ENCODE measurements around the gene CALR.
"Not testable (repeated sequence)": the region's sequence is repeated elsewhere in the genome, so short reads cannot be mapped to it uniquely, and the experiment has no call there.

The CALR gene

DNA sequence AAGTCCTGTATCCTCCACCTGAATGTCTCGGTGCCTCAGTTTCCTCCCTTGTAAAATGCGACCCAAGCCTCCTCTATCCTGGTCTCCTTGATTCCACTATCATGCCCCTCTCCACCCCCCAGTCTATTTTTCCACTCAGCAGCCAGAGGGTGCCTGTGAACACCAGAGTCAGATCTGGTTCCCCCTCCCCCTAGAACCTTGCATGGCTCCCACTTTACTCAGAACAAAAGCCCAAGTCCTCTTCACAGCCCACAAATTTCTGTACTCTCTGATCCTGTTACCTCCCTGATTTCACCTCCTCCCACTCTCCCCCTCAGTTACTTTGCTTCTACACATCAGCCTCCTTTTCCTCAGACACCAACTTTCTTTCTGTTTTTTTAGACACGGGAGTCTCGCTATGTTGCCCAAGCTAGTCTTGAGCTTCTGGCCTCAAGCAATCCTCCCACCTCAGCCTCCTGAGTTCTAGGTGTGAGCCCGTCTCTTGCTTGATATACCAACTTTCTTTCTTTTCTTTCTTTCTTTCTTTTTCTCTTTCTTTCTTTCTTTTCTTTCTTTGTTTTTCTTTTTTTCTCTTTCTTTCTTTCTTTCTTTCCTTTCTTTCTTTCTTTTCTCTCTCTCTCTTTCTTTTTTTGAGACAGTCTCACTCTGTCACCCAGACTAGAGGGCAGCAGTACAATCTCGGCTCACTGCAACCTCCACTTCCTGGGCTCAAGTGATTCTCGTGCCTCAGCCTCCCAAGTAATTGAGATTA lies 31.8 kb downstream of the CALR start:
- H3K4me1 ChIP-seq, result peaks cover 3% of the 10 kb centered on the region
- H3K9me3 ChIP-seq, result no peaks in the 10 kb centered on the region
- H3K27me3 ChIP-seq (ENCODE audit: low read depth), result no peaks in the 10 kb centered on the region
- in situ Hi-C loops (cut with MboI; ENCODE audit: low sequenced_read_pairs), result loop anchor here (10.0 kb wide), 1 partner anchor 295 kb away; no protein-coding TSS in a partner anchor
- DNase-seq (ENCODE audit: low spot score in 2 of 2), result no peak
- no peaks in the 10 kb centered on the region for H3K36me3 ChIP-seq (replicated peaks)
- H3K4me3 ChIP-seq, result no peak overlapping the region

DNA sequence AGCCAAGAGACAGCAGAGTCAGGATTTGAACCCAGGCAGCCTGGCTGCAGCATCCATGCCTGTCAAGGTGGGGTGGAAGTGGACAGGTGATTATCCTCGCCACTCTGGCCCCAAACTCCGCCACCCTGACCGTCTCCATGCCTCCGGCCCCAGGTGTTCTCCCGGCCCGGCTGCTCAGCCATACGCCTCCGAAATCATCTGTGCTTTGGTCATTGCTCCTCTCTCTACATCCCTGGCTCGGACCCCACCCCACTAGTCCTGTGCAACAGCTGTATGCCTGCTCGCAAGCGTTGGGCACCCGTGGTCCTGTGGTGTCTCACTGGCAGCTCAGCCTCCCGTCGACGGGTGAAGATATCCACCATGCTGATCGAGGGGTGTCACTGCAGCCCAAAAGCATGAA lies 34.8 kb downstream of the CALR start:
- in situ Hi-C loops (cut with MboI; ENCODE audit: low sequenced_read_pairs), result loop anchor here (10.0 kb wide), 1 partner anchor 292 kb away; no protein-coding TSS in a partner anchor
- H3K36me3 ChIP-seq (replicated peaks), result no peaks in the 10 kb centered on the region

DNA sequence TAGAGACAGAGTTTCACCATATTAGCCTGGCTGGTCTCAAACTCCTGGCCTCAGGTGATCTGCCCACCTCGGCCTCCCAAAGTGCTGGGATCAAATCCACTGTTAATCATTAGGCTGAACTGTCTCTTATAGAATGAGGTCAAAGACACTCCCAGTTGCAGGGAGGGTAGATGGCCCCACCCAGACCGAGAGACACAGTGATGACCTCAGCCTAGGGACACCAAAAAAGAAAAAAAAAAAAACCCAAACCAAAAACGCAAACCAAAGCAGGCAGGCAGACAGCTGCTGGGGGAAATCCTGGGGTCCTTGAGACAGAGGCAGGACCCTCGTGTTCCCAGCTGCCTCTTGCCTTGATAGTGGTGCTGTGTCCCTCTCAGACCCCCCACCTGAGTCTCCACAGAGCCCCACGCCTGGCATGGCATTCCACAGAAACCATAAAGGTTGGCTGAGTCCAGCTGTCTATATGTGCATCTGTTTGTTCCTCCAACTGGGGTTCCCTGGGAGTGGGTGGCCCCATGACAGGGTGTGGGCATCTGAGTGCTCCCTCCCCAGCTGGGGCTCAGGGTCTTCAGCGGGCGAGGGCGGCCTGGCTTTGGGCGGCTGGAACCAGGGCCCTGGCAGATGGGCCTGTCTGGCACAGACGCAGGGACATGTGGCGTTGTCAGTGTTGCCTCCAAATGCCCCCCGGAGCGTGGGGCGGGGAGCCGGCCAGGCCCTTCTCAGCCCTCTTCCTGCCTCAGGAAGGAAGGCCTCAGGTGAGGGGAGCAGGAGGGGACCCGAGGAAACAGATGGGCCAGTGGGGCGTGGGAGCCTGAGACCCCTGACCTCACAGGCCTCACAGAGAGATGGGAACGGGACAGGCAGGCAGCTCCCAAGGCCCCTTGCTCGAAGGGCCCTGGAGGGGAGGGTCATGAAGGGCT lies 36.2 kb downstream of the CALR start:
- H3K36me3 ChIP-seq (replicated peaks), result no peaks in the 10 kb centered on the region
- in situ Hi-C loops (cut with MboI; ENCODE audit: low sequenced_read_pairs), result loop anchor here (5.0 to 25.0 kb wide), 3 partner anchors 118 to 613 kb away; no protein-coding TSS in a partner anchor
- no peaks in the 10 kb centered on the region for H3K27me3 ChIP-seq (ENCODE audit: low read depth)
- no peak for DNase-seq (ENCODE audit: low spot score in 2 of 2)
- H3K4me1 ChIP-seq, result no peaks in the 10 kb centered on the region
- no peaks in the 10 kb centered on the region for H3K9me3 ChIP-seq
- H3K4me3 ChIP-seq, result no peak overlapping the region

More for the DNA sequence above, 34.8 kb downstream of the CALR start:
- no peak for DNase-seq (ENCODE audit: low spot score in 2 of 2)
- H3K4me1 ChIP-seq, result no peaks in the 10 kb centered on the region
- H3K27me3 ChIP-seq (ENCODE audit: low read depth), result no peaks in the 10 kb centered on the region
- H3K4me3 ChIP-seq, result no peak overlapping the region
- H3K9me3 ChIP-seq, result no peaks in the 10 kb centered on the region

DNA sequence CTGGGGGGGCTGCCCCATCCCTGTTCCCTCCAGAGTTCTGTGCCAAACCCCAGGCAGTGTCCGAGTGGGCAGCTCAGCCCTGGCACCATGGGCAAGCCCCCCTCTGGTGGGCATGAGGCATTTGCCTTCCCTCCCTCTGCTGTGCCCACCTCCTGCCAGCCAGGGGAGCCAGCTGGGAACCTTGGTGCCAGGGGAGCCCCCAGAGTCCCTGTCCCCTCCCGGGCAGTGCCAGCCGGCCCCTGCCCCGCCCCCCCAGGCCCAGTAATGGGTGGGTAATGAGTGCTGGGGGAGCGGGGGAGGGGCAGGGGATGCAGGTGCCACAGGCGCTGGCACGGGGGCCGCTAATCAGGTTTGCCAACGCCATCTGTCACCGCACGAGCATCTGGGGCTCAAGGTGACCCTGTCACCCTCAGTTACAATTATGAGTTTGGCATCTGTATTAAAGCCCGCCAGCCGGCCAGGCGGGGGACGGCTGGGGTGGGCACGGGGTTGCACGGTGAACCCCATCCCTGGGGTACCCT lies 36.9 kb downstream of the CALR start:
- in situ Hi-C loops (cut with MboI; ENCODE audit: low sequenced_read_pairs), result loop anchor here (5.0 to 25.0 kb wide), 3 partner anchors 117 to 612 kb away; no protein-coding TSS in a partner anchor
- no peaks in the 10 kb centered on the region for H3K36me3 ChIP-seq (replicated peaks)
- no peak overlapping the region for H3K4me3 ChIP-seq
- H3K27me3 ChIP-seq (ENCODE audit: low read depth), result no peaks in the 10 kb centered on the region
- H3K9me3 ChIP-seq, result no peaks in the 10 kb centered on the region
- DNase-seq (ENCODE audit: low spot score in 2 of 2), result no peak
- no peaks in the 10 kb centered on the region for H3K4me1 ChIP-seq

DNA sequence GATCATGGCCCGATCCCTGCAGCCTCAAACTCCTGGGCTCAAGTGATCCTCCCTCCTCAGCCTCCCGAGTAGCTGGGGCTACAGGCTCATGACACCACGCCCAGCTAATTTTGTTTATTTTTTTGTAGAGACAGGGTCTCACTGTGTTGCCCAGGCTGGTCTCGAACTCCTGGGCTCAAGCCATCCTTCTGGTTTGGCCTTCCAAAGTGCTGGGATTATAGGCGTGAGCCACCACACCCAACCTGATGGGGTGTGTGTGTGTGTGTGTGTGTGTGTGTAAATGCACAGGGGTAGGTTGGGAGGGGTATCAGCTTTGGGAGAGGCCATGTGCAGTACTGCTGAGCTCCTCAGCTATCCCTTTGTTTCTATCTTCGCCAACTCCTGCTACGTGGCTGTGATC lies 37.7 kb downstream of the CALR start:
- in situ Hi-C loops (cut with MboI; ENCODE audit: low sequenced_read_pairs), result loop anchor here (5.0 to 25.0 kb wide), 3 partner anchors 116 to 611 kb away; no protein-coding TSS in a partner anchor
- not testable (repeated sequence) for H3K4me3 ChIP-seq; H3K36me3 ChIP-seq (replicated peaks); H3K9me3 ChIP-seq; DNase-seq (ENCODE audit: low spot score in 2 of 2); H3K4me1 ChIP-seq; H3K27me3 ChIP-seq (ENCODE audit: low read depth)

DNA sequence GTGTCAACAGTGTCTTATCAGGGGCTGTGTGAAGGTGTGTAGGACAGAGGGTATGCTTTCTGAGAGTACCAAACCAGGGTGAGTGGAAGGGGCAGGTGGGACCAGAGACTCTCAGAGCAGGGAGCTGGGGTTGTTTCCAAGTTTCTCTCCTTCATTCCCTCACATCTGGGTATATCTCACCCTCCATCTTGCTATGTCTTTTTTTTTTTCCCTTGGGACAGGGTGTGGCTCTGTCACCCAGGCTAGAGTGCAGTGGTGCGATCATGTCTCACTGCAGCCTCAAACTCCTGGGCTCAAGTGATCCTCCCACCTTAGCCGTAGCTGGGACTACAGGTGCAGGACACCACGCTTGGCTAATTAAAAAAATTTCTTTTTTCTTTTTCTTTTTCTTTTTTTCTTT lies 41.6 kb downstream of the CALR start:
- Histone ChIP-seq H3K27me3 (ENCODE audit: low read depth) (no peaks in the 10 kb centered on the region), H3K4me3 (no peak overlapping the region), H3K9me3 (no peaks in the 10 kb centered on the region), H3K36me3 (replicated peaks) (no peaks in the 10 kb centered on the region), H3K4me1 (peaks cover 5% of the 10 kb centered on the region; the same call in 1 of the 2 replicates)
- in situ Hi-C loops (cut with MboI; ENCODE audit: low sequenced_read_pairs), result loop anchor here (5.0 to 25.0 kb wide), 3 partner anchors 112 to 607 kb away; no protein-coding TSS in a partner anchor
- no peak for DNase-seq (ENCODE audit: low spot score in 2 of 2)

DNA sequence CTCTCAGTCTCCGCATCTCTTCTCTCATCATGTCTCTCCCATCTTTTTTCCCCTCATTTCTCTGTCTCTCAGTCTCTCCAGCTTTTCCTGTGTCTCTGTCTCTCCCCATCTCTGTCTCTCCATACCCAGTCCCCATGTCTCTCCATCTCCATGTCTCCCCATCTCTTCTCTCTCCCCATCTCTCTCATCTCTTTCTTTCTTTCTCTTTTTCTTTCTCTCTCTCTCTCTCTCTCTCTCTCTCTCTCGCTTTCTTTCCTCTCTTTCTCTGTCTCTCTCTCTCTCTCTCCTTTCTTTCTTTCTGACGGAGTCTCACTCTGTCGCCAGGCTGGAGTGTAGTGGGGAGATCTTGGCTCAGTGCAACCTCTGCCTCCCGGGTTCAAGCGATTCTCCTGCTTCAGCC lies 44.2 kb downstream of the CALR start:
- no peak for DNase-seq (ENCODE audit: low spot score in 2 of 2)

DNA sequence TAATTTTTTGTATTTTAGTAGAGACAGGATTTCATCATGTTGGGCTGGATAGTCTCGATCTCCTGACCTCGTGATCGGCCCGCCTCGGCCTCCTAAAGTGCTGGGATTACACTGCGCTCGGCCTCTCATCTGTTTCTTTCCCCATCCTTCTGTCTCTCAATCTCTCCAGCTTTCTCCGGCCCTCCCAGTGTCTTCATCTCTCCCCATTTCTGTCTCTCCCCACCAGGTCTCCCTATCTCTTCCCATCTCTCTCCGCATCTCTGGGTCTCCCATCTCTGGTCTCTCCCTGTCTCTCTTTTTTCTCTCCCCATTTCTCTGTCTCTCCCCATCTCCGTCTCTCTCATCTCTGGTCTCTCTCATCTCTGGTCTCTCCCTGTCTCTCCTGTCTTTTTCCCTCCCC lies 44.7 kb downstream of the CALR start:
- Histone ChIP-seq H3K36me3 (replicated peaks) (no peaks in the 10 kb centered on the region), H3K4me3 (peak overlapping the region; percentile 22), H3K4me1 (peaks cover 5% of the 10 kb centered on the region; the same call in 1 of the 2 replicates), H3K9me3 (no peaks in the 10 kb centered on the region), H3K27me3 (ENCODE audit: low read depth) (no peaks in the 10 kb centered on the region)
- in situ Hi-C loops (cut with MboI; ENCODE audit: low sequenced_read_pairs), result loop anchor here (25.0 kb wide), 1 partner anchor 604 kb away; no protein-coding TSS in a partner anchor
- DNase-seq (ENCODE audit: low spot score in 2 of 2), result no peak

More for the DNA sequence above, 44.2 kb downstream of the CALR start:
- Histone ChIP-seq H3K4me1 (peaks cover 5% of the 10 kb centered on the region; the same call in 1 of the 2 replicates), H3K9me3 (no peaks in the 10 kb centered on the region), H3K36me3 (replicated peaks) (no peaks in the 10 kb centered on the region), H3K27me3 (ENCODE audit: low read depth) (no peaks in the 10 kb centered on the region), H3K4me3 (no peak overlapping the region)
- in situ Hi-C loops (cut with MboI; ENCODE audit: low sequenced_read_pairs), result loop anchor here (25.0 kb wide), 1 partner anchor 605 kb away; no protein-coding TSS in a partner anchor

DNA sequence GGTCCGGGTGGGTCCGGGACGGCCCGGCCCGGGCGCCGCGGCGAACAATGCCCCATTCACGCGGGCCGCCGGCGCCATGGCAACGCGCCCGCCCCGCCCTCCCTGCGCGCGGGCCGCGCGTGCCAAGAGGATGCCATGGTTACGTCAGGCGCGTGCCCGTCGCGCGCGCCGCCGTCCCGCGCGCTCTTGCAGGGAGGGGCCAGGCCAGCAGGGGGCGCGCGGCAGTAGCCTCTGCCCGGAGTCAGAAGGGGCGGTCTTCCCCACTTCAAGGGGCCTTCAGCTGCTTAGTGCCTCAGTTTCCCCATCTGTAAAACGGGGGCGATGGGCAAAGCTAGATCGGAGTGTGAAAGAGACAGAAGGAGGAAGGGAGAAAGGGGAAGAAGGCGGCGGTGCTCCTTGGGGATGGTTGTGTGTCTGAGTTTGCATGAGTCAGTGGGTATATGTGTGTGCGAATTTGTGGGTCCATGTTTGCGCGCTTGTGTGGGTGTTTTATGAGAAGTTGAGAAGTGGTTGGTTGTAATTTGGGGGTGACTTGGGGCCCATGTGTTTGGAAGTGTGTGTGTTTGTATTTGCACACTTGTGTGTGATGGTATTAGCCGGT lies 45.2 kb downstream of the CALR start:
- peak overlapping the region; percentile 22 for H3K4me3 ChIP-seq
- DNase-seq (ENCODE audit: low spot score in 2 of 2), result peak; percentile 51 to 82
- no peaks in the 10 kb centered on the region for H3K27me3 ChIP-seq (ENCODE audit: low read depth)
- peaks cover 5% of the 10 kb centered on the region; the same call in 1 of the 2 replicates for H3K4me1 ChIP-seq
- H3K36me3 ChIP-seq (replicated peaks), result no peaks in the 10 kb centered on the region
- no peaks in the 10 kb centered on the region for H3K9me3 ChIP-seq
- in situ Hi-C loops (cut with MboI; ENCODE audit: low sequenced_read_pairs), result loop anchor here (25.0 kb wide), 1 partner anchor 604 kb away; no protein-coding TSS in a partner anchor

DNA sequence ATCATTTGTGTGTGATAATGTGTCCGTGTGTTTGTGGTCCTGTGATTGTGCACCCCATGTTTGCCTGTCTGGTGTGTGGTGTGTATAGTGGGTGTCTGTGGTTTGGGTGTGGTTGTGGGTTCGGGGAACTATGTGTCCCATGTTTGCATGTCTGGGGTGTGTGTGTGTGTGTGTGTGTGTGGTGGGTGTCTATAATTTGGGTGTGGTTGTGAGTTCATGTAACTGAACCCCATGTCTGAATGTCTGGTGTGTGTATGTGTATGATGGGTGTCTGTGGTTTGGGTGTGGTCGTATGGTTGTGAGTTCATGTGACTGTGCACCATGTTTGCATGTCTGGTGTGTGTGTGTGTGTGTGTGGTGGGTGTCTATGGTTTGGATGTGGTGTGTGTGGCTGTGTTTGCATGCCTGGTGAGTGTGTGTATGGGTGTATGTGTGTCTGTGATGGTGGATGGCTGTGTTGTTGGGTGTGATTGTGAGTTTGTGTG lies 45.8 kb downstream of the CALR start:
- no peak for DNase-seq (ENCODE audit: low spot score in 2 of 2)
- in situ Hi-C loops (cut with MboI; ENCODE audit: low sequenced_read_pairs), result loop anchor here (25.0 kb wide), 1 partner anchor 603 kb away; no protein-coding TSS in a partner anchor
- Histone ChIP-seq H3K4me1 (peaks cover 5% of the 10 kb centered on the region; the same call in 1 of the 2 replicates), H3K4me3 (no peak overlapping the region), H3K9me3 (no peaks in the 10 kb centered on the region), H3K27me3 (ENCODE audit: low read depth) (no peaks in the 10 kb centered on the region), H3K36me3 (replicated peaks) (no peaks in the 10 kb centered on the region)

DNA sequence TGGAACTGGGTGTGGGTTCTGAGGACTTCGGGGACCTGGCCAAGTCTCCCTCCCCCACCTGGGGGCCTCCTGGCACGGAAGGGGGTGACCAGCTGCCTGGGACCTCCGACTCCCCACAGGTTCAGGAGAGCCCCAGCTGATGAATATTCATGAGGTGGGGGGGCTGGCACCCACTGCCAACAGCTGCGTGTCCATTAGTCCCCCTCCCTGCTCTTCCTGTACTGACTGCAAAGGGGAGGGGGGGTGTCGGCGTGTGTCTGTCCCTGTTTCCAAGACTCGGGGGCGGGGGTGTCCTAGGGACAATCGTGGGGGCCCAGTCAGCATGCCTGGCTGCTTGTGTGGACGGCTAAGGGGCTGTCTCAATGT lies 46.3 kb downstream of the CALR start:
- Histone ChIP-seq H3K9me3 (no peaks in the 10 kb centered on the region), H3K36me3 (replicated peaks) (no peaks in the 10 kb centered on the region), H3K27me3 (ENCODE audit: low read depth) (no peaks in the 10 kb centered on the region), H3K4me1 (peaks cover 5% of the 10 kb centered on the region; the same call in 1 of the 2 replicates), H3K4me3 (no peak overlapping the region)
- in situ Hi-C loops (cut with MboI; ENCODE audit: low sequenced_read_pairs), result loop anchor here (5.0 to 25.0 kb wide), 2 partner anchors 73 to 603 kb away; no protein-coding TSS in a partner anchor
- DNase-seq (ENCODE audit: low spot score in 2 of 2), result no peak

DNA sequence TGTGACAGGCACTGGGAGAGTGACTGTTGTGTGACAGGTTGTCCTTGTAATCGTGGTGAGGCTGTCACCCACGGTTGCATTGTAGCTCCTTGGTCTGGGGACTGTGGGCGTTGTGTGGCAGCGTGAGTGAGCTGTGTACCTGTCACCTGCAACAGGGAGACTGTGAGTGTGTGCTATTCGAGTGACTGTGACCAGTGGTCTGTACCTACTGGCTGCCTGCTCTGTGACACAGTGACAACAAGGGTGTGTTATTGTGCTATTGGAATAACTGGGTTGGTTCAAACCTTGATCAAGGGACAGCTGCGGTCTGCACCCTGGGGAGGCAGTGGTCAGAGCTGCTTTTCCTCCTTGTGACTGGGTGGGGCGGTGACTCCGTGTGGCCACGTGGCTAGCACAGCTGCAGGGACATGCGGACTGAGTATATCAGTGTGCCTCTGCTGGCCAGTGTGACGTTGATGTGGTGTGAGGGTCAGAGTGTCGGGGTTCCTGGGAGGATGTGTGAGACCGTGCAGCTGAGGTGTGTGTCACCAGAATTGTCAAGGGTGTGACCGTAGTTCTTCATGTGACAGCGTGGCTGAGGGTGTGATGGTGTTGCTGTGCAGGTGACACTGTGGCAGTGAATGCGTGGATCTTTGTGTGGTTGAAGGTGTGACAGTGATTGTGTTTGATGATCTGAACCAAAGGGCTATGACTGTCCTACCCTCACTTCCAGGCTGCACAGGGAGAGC lies 46.8 kb downstream of the CALR start:
- in situ Hi-C loops (cut with MboI; ENCODE audit: low sequenced_read_pairs), result loop anchor here (5.0 to 25.0 kb wide), 2 partner anchors 72 to 602 kb away; no protein-coding TSS in a partner anchor
- Histone ChIP-seq H3K27me3 (ENCODE audit: low read depth) (no peaks in the 10 kb centered on the region), H3K9me3 (no peaks in the 10 kb centered on the region), H3K4me3 (no peak overlapping the region), H3K4me1 (peaks cover 5% of the 10 kb centered on the region; the same call in 1 of the 2 replicates), H3K36me3 (replicated peaks) (no peaks in the 10 kb centered on the region)
- DNase-seq (ENCODE audit: low spot score in 2 of 2), result no peak

All from HAP-1 (cell line).